Left cardiac atrium (tissue), 4 donors: Measurements from ENCODE around the gene GALNT7. TPM values are rescaled to one million over a fixed set of nuclear protein-coding genes. Genes with fewer than 3 reads are reported as not detected.
"Not testable (repeated sequence)": the region's sequence is repeated elsewhere in the genome, so short reads cannot be mapped to it uniquely, and the experiment has no call there.

Source experiments
- ATAC-seq, 2 donors: fragments of 200-7000 bp; cut with Tn5 transposase; one replicate each; pipeline ENCODE4 v1.9.1; 2020; ENCODE audit warnings: mild to moderate bottlenecking in 2 of 2, moderate library complexity in 2 of 2
- DNase-seq: peaks from one replicate; pipeline ENCODE4 v3.0.0-alpha.2; 2020
- intact Hi-C, 2 donors: fragments of 100-400 bp; cut with DNase I; formaldehyde crosslinking; loops; one replicate each; pipeline versions ENCODE4 v1.14.1 to v1.15.1; 2022 to 2023
- long read RNA-seq: library from polyadenylated mRNA; unstranded; transcript quantifications from one replicate; pipeline ENCODE4 v2.0.0, GENCODE V29; 2021
- total RNA-seq, 2 donors: library from RNA; stranded (reverse); fragmentation: NEBNext Ultra II Directional; extraction: Animal tissue kit (Norgen Biotek cat#: 25700); gene quantifications; one replicate each; pipeline ENCODE4 v1.2.1, GENCODE V29; 2021
- donor health status: DM: no; HTN: yes; CAD: no.
- donor health status: DM: no; HTN: yes; CAD: no; lungs with severe emphysema.
- donor health status: DM: yes; HTN: yes; CAD: no.
- donor health status: Dilated cardiomyopathy.

Gene GALNT7
- total RNA-seq: 1 to 10 TPM; 5.8 to 8.0 TPM
- long read RNA-seq, full-length matches to known transcripts: 1 of 3 reads
- long read RNA-seq, partial matches to known transcripts: 1 of 3 reads
- long read RNA-seq, other reads (novel, unspliced or antisense): 1 of 3 reads

GRCh38 chr4:173168396-173169177 lies at the start of gene GALNT7:
GALNT7 (plus strand) TSS chr4:173168811; CDS start chr4:173168836, 25 bp downstream.
- peak; percentile 68 to 81 for ATAC-seq
- intact Hi-C loops: no loop called here
- DNase-seq: peak; percentile 65

- ATAC-seq, intact Hi-C loops, DNase-seq: not testable (repeated sequence)
Measured at GRCh38 chr4:173118819-173119218, 49.8 kb upstream of the GALNT7 start.

DNA sequence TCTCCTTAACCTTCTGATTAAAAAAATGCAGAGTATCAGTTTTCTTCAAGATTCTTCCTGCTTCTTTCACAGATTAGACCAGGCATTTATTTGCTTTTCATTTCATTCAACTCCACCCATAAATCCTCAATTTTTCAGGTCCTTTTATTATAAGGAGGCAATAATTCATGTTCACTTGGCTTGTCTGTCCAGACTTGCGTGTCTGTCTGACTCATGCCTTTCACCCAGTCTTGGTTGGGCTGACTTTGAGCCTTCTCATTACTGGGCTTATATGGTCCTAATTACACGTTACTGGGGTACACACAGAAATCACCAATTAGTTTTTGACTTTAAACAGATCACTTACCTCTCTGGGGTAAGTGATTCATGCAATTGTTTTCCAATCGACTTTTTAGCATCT lies 48.8 kb upstream of the GALNT7 start:
- ATAC-seq (no peak), DNase-seq (no peak)
- intact Hi-C loops: no loop called here

DNA sequence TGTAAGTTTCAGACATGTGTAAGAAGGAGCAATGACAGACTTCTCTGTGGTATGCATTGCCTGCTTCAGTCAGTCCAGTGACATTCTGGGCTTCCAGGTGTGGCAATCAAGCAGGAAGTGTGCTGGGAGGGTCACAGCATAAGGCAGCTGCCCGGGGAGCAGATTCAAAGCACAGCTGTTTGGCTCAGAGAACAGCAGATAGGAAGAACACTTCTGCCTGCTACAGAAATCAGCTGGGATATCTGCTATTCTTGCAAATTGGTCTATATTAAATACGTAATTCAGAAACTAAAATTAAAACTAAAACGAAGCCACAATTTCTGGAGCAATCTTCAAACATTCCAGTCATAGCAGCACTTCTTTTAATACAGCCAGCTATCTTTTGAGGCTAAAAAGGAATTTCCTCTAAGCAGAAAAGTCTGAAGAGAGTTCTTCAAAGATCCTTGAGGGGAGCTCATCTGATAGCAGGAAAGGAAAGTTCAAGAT lies 47.5 kb upstream of the GALNT7 start:
- ATAC-seq: peak in 1 of 2 donors; percentile 34
- intact Hi-C loops: no loop called here
- no peak for DNase-seq

DNA sequence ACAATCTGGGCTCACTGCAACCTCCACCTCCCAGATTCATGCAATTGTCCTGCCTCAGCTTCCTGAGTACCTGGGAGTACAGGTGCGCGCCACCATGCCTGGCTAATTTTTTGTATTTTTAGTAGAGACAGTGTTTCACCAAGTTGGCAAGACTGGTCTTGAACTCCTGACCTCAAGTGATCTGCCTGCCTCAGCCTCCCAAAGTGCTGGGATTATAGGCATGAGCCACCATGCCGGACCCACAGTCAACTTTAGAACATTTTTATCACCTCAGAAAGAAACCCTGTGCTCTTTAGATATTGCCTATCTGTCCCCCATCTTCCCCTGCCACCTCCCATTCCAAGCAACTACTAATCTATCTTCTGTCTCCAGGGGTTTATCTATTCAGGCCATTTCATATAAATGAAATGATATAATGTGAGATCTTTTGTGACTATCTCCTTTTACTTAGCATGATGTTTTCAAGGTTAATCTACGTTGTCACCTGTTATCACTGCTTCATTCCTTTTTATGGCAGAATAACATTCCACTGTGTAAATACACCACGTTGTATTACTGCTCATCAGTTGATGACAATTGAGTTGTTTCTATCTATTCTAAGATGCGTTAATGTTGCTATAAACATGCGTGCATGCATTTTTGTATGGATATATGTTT lies 44.3 kb upstream of the GALNT7 start:
- intact Hi-C loops: no loop called here
- no peak for DNase-seq
- ATAC-seq: no peak

- intact Hi-C loops: no loop called here
- DNase-seq (no peak), ATAC-seq (no peak)
Measured at GRCh38 chr4:173125216-173125812, 43.3 kb upstream of the GALNT7 start.

DNA sequence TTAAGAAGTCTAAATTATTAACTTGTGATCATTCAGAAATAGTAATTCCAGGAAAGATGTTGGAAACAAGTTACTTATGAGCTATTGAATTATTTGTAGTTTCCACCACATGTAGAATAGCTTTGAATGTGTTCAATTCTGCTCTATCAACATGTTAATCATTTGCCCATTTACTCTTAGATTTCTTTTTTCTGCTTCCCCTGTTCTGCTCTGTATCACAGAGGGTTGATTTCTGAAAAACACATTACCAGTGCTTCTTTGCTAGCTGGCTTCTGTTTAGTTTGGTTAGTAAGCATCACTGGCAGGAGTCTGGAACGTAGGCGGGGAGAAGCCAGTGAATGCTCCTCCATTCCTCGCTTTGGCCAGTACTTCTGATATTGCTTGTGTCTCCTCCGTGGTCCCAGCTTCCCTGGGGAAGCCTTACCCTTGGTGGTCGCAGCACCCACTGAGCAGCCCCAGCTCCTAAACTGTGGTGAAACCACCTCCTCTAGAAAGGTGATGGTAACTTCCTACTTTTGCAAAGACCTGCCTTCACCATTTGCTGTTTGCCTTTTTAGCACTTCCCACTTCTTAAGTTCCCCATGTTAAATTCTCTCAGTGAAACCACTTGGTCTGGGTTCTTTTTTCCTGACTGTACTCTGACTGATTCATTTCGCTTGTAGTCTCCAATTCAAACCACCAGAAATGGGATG lies 40.3 kb upstream of the GALNT7 start:
- ATAC-seq: no peak

DNA sequence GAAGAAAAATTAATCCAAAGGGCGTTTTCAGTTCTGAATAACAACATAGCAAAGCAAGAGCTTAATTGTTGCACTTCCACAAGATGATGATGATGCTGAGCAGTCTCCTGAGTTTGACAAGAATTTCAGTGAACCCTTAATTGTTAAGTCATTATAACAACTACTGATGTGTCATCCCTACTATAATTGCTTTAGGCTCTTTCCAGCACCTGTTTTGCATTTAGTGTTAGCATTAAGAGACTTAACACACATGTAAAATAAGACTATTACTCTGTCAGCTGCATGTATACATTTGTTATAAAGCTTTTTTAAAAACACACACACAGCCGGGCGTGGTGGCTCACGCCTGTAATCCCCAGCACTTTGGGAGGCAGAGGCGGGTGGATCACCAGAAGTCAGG lies 37.9 kb upstream of the GALNT7 start:
- DNase-seq (no peak), ATAC-seq (no peak)
- intact Hi-C loops: no loop called here

More for the DNA sequence above, 40.3 kb upstream of the GALNT7 start:
- intact Hi-C loops: no loop called here
- no peak for DNase-seq

DNA sequence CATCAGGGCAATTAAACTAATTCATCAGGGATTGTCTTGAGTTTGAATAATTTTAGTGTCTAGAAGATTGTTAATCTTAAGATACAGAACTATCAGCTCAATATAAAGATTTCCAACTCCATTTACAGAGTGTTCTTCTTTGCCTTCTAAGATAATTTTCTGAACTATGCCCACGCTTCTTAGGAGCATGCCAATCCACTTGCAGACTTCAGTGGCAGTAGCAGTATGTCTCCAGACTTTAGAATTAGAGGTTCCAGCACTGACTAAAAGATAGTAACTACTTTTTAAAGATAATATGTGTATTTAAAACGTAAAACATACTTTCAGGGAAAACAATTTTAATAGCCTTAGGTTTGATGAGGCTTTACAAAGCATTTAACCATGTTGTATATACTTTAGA lies 34.2 kb upstream of the GALNT7 start:
- intact Hi-C loops: no loop called here
- no peak for ATAC-seq
- no peak for DNase-seq

GRCh38 chr4:173135241-173135847 lies 33.3 kb upstream of the GALNT7 start:
- ATAC-seq: no peak
- intact Hi-C loops: no loop called here
- DNase-seq: no peak

DNA sequence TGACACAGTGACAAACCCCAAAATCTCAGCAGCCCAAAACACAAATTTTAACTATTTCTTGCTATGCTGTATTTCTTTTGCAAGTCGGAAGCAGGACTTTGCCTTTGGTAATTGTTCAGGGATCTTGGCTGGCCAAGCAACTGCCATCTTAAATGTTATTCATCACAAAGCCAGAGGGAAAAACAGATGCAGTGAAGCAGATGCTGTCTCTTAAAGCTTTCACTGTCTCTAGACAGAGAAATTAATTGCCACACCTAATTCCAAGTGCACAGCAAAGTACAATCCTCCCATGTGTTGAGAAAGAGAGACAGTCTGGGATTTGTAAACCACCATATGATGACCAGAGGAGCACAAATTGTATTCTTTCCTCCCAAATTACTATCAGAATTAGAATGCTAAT lies 30.0 kb upstream of the GALNT7 start:
- DNase-seq (no peak), ATAC-seq (no peak)
- intact Hi-C loops: no loop called here

DNA sequence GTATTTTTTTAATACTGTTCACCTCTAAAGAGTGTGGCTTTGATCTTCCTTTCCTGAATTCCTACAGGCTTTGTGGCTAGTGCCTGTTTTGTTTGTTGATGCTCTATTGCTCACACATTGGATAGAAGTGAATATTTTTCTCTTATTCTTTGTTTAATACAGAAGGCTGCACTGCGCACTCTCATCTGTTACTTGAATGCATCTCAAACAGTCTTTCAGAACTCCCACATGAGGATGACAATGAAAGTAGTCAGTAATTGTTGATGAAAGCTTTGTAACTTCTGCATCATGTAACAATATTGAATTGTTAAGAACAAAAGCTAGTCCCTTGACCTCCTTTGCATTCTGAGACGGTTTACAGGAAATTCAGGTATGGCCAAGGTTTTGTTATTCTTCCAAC lies 29.1 kb upstream of the GALNT7 start:
- no peak for DNase-seq
- intact Hi-C loops: no loop called here
- ATAC-seq: no peak

DNA sequence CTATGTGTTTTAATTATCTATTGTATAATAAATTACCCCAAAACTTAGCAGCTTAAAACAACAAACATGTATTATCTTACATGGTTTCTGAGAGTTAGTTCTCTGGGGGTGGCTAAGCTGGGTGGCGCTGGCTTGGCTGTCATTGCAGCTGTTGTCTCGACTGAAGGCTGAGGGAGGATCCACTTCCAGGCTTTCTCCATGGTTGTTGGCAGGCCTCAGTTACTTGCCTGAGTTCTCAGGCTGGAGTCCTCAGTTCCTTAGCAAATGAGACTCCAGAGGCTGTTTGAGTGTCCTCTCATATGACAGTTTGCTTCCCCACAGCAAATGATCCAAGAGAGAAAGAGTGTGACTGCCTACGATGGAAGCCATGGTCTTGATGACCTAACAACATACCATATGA lies 23.5 kb upstream of the GALNT7 start:
- DNase-seq (no peak), ATAC-seq (no peak)
- intact Hi-C loops: no loop called here

DNA sequence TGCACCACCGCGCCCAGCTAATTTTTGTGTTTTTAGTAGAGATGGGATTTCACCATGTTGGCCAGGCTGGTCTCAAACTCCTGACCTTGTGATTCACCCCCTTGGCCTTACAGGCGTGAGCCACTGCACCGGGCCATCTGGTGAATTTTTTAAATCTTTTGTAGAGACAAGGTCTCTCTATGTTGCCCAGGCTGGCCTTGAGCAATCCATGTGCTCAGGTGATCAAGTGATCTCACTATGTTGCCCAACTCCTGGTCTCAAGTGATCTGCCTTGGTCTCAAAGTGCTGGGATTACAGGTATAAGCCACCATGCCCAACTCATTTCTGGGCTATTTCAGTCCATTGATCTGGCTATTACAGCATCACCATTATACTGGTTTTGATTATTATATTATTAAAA lies 22.2 kb upstream of the GALNT7 start:
- intact Hi-C loops: no loop called here

GRCh38 chr4:173151496-173151895 lies 17.1 kb upstream of the GALNT7 start:
- no peak for DNase-seq
- ATAC-seq: no peak
- intact Hi-C loops: no loop called here

More for the DNA sequence above, 22.2 kb upstream of the GALNT7 start:
- ATAC-seq (no peak), DNase-seq (no peak)

DNA sequence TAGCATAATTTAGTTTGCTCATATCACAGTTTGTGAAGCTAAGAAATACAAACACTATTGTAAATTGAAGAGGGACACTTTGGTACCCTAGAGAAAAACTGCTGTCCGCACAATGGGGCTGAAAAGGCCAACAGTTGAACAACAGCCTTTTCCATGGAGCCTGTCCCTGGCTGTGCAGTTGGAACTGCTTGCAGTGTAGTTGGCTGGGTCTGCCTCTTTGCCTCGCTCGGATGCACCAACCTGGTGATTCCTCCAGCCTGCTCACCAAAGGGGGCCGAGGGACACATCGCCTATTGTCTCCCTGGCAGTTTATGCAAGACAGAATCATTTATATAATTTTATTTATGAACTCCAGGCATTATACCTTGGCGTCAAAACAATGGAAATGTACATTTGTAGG lies 16.5 kb upstream of the GALNT7 start:
- intact Hi-C loops: no loop called here
- no peak for DNase-seq
- ATAC-seq: no peak

GRCh38 chr4:173153445-173153844 lies 15.2 kb upstream of the GALNT7 start:
- DNase-seq (no peak), ATAC-seq (no peak)
- intact Hi-C loops: no loop called here

DNA sequence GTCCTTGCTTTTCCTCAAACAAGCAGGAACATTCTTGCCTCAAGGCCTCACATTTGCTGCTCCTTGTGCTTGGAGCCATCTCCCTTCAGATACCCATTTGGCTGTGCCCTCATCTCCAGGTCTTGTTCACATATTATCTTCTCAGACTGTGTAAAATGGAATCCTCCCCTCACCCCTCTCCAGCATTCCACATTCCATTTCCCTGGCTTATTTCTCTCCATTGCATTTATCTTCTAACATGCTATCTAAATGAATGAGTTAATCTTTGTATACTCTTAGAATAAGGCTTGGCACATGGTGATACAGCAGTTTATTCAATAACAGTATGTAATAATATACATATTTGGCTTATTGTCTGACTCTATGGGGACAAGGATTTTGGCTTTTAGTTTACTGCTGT lies 8.8 kb upstream of the GALNT7 start:
- ATAC-seq (no peak), DNase-seq (no peak)
- intact Hi-C loops: no loop called here

GRCh38 chr4:173160871-173161270 lies 7.7 kb upstream of the GALNT7 start:
- intact Hi-C loops: no loop called here
- no peak for DNase-seq
- no peak for ATAC-seq
